GM23248 (cell line): ENCODE results near the gene USE1.

Experiments used
- EZH2 ChIP-seq: fragments of 200-600 bp; sonication (generic); IDR thresholded peaks from 2 replicates; pipeline ENCODE4 v1.6.1; 2018; ENCODE audit warnings: antibody characterized with exemption, mild to moderate bottlenecking; ENCODE audit not compliant: insufficient read depth, poor library complexity, severe bottlenecking
- EZH2phosphoT487 ChIP-seq: fragments of 200-600 bp; sonication (generic); IDR thresholded peaks from 2 replicates; pipeline ENCODE4 v1.6.1; 2018; ENCODE audit warnings: antibody characterized with exemption, moderate library complexity, mild to moderate bottlenecking, low read depth; ENCODE audit not compliant: insufficient read depth

DNA sequence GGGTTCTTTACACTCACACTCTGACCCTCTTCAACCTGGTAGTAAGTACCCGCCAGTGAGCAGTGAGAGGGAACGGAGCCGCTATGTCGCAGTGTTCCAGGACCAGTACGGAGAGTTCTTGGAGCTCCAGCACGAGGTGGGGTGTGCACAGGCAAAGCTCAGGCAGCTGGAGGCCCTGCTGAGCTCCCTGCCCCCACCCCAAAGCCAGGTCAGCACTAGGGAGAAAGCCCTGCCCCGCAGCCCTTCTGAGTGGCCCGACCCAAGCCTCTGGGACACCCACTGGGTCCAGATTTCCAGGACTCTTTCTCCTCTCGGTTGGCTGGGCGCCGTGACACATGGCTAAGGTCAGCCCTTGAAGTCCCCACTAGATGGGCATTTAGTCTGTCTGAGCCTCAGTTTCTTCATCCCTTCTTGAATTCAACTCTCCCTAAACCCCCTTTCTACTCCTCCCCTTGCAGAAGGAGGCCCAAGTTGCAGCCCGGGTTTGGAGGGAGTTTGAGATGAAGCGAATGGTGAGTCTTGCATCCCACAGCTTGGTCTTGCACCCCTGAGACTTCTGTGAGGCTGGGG is 12.7 kb downstream of the USE1 start:
- no peak for TF ChIP-seq EZH2
- TF ChIP-seq EZH2phosphoT487 = no peak
